ENCODE measurements around the gene TNK1. TPM values are rescaled to one million over a fixed set of nuclear protein-coding genes. Genes with fewer than 3 reads are reported as not detected.

Gene TNK1
- polyA plus RNA-seq, 1 of the 3 experiments (the other 2 are of a cell fraction): 0.64 TPM

DNA sequence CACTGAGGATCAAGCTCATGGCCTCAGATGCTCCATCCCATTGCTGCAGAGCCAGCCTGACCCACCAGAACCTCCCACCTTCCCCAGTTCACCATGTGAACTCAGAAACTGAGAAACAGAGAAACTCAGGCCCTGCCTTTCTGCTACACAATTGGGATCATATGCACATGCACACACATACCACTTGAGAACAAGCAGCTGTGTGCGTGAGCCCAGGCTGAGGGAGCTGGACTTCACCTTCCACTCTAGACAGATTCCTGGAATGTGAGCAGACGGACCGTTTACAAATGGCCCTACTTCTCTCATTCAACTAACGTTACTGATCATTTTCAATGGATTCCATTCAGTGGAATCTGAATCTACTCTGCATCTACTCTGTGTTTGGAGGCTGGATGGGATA, 42.8 kb downstream of the TNK1 start:
- no peak overlapping the region for H3K27ac ChIP-seq (ENCODE audit: low read depth in 2 of 2, low read length in 1 of 2)
- H3K4me1 ChIP-seq (ENCODE audit: control insufficient read depth in 1 of 2, insufficient read depth in 2 of 2, low read depth in 1 of 2, low read length in 1 of 2): no peaks in the 10 kb centered on the region; a peak in 1 of 4 replicates
- no peaks in the 10 kb centered on the region for H3K79me2 ChIP-seq (ENCODE audit: insufficient read depth)
- no peak overlapping the region for H3K9ac ChIP-seq
- 68% methylated on average over 4 of the region's 4 CpGs for WGBS (ENCODE audit: low lambda C conversion rate)
- H3K9me2 ChIP-seq: no peaks in the 10 kb centered on the region
- H3K27me3 ChIP-seq (ENCODE audit: insufficient read depth): no peaks in the 10 kb centered on the region
- H3K9me3 ChIP-seq: no peaks in the 10 kb centered on the region
- TF ChIP-seq, protein P1, sequence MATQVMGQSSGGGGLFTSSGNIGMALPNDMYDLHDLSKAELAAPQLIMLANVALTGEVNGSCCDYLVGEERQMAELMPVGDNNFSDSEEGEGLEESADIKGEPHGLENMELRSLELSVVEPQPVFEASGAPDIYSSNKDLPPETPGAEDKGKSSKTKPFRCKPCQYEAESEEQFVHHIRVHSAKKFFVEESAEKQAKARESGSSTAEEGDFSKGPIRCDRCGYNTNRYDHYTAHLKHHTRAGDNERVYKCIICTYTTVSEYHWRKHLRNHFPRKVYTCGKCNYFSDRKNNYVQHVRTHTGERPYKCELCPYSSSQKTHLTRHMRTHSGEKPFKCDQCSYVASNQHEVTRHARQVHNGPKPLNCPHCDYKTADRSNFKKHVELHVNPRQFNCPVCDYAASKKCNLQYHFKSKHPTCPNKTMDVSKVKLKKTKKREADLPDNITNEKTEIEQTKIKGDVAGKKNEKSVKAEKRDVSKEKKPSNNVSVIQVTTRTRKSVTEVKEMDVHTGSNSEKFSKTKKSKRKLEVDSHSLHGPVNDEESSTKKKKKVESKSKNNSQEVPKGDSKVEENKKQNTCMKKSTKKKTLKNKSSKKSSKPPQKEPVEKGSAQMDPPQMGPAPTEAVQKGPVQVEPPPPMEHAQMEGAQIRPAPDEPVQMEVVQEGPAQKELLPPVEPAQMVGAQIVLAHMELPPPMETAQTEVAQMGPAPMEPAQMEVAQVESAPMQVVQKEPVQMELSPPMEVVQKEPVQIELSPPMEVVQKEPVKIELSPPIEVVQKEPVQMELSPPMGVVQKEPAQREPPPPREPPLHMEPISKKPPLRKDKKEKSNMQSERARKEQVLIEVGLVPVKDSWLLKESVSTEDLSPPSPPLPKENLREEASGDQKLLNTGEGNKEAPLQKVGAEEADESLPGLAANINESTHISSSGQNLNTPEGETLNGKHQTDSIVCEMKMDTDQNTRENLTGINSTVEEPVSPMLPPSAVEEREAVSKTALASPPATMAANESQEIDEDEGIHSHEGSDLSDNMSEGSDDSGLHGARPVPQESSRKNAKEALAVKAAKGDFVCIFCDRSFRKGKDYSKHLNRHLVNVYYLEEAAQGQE (IDR thresholded peaks at IDR 0.05; ENCODE audit: low read depth, low read length): no peak
- no peak for TF ChIP-seq CHD2 (IDR thresholded peaks at IDR 0.05; ENCODE audit: low read length, partially characterized antibody)
- no peak for TF ChIP-seq RXRA (IDR thresholded peaks at IDR 0.05; ENCODE audit: borderline replicate concordance, low read depth)
- DNase-seq: no peak
- no peak overlapping the region for H3K4me2 ChIP-seq
- no peaks in the 10 kb centered on the region for H3K36me3 ChIP-seq (replicated peaks in 1 of 2; ENCODE audit: control insufficient read depth in 1 of 2, insufficient read depth in 2 of 2, low read length in 1 of 2)
- ChIA-PET POLR2A (no interaction called here), CTCF (no interaction called here)
- H4K20me1 ChIP-seq (ENCODE audit: insufficient read depth): no peaks in the 10 kb centered on the region
- H3K4me3 ChIP-seq (ENCODE audit: low read depth in 2 of 2, low read length in 1 of 2): no peak overlapping the region
- H2AFZ ChIP-seq (ENCODE audit: low read depth): no peak overlapping the region
- no peaks in the 10 kb centered on the region for H3F3A ChIP-seq (replicated peaks; ENCODE audit: insufficient read depth)

DNA sequence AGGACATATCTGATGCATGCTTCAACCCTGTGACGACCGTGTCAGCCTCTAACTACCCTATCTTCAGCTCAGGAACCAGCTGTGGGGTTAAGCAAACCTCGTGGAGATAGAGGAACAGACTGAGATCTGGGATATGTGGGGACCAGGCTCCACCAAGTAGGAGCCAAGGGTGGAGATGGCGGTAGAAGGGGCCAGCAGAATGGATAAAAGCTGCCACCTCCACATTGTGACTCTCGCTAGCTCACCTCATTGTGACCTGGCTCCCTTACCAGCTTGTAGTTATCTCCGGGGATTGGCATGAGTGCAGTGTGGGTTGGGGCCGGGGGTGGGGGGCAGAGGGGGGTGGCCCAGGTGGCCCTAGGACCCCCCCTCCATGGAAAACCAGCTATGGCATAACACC, 44.4 kb downstream of the TNK1 start, which contains the start of gene SPEM2:
TSS of gene SPEM2 (plus strand) at position 301 of the 400 bp plus-strand sequence. CDS start at position 374, 73 bp downstream.
- TF ChIP-seq NFIC (IDR thresholded peaks at IDR 0.05; ENCODE audit: borderline replicate concordance) (no peak), NRF1 (IDR thresholded peaks at IDR 0.05; ENCODE audit: low read depth, low read length) (no peak), YY1 (IDR thresholded peaks at IDR 0.05; ENCODE audit: low read depth) (no peak), RFX5 (IDR thresholded peaks at IDR 0.05; ENCODE audit: low read length) (no peak), POLR2AphosphoS5 (IDR thresholded peaks at IDR 0.05; ENCODE audit: low read depth, low read length) (no peak), FOXJ3 (CRISPR knock-in tag; IDR thresholded peaks at IDR 0.05) (no peak), JUND (IDR thresholded peaks at IDR 0.05) (no peak), CHD2 (IDR thresholded peaks at IDR 0.05; ENCODE audit: low read length, partially characterized antibody) (no peak)
- TF ChIP-seq, protein P2, sequence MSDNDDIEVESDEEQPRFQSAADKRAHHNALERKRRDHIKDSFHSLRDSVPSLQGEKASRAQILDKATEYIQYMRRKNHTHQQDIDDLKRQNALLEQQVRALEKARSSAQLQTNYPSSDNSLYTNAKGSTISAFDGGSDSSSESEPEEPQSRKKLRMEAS (IDR thresholded peaks at IDR 0.05; ENCODE audit: low read depth): no peak
- TF ChIP-seq, protein P3, sequence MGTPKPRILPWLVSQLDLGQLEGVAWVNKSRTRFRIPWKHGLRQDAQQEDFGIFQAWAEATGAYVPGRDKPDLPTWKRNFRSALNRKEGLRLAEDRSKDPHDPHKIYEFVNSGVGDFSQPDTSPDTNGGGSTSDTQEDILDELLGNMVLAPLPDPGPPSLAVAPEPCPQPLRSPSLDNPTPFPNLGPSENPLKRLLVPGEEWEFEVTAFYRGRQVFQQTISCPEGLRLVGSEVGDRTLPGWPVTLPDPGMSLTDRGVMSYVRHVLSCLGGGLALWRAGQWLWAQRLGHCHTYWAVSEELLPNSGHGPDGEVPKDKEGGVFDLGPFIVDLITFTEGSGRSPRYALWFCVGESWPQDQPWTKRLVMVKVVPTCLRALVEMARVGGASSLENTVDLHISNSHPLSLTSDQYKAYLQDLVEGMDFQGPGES (IDR thresholded peaks at IDR 0.05; ENCODE audit: low read depth, low read length): no peak
- TF ChIP-seq, protein P4, sequence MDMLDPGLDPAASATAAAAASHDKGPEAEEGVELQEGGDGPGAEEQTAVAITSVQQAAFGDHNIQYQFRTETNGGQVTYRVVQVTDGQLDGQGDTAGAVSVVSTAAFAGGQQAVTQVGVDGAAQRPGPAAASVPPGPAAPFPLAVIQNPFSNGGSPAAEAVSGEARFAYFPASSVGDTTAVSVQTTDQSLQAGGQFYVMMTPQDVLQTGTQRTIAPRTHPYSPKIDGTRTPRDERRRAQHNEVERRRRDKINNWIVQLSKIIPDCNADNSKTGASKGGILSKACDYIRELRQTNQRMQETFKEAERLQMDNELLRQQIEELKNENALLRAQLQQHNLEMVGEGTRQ (IDR thresholded peaks at IDR 0.05; ENCODE audit: borderline replicate concordance, low read depth, low read length): no peak
- TF ChIP-seq, protein P5, sequence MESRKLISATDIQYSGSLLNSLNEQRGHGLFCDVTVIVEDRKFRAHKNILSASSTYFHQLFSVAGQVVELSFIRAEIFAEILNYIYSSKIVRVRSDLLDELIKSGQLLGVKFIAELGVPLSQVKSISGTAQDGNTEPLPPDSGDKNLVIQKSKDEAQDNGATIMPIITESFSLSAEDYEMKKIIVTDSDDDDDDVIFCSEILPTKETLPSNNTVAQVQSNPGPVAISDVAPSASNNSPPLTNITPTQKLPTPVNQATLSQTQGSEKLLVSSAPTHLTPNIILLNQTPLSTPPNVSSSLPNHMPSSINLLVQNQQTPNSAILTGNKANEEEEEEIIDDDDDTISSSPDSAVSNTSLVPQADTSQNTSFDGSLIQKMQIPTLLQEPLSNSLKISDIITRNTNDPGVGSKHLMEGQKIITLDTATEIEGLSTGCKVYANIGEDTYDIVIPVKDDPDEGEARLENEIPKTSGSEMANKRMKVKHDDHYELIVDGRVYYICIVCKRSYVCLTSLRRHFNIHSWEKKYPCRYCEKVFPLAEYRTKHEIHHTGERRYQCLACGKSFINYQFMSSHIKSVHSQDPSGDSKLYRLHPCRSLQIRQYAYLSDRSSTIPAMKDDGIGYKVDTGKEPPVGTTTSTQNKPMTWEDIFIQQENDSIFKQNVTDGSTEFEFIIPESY (IDR thresholded peaks at IDR 0.05; ENCODE audit: borderline replicate concordance, low read depth): no peak
- TF ChIP-seq, protein P6, sequence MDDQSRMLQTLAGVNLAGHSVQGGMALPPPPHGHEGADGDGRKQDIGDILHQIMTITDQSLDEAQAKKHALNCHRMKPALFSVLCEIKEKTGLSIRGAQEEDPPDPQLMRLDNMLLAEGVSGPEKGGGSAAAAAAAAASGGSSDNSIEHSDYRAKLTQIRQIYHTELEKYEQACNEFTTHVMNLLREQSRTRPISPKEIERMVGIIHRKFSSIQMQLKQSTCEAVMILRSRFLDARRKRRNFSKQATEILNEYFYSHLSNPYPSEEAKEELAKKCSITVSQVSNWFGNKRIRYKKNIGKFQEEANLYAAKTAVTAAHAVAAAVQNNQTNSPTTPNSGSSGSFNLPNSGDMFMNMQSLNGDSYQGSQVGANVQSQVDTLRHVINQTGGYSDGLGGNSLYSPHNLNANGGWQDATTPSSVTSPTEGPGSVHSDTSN (IDR thresholded peaks at IDR 0.05): no peak
- TF ChIP-seq, protein P7, sequence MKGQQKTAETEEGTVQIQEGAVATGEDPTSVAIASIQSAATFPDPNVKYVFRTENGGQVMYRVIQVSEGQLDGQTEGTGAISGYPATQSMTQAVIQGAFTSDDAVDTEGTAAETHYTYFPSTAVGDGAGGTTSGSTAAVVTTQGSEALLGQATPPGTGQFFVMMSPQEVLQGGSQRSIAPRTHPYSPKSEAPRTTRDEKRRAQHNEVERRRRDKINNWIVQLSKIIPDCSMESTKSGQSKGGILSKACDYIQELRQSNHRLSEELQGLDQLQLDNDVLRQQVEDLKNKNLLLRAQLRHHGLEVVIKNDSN (IDR thresholded peaks at IDR 0.05; ENCODE audit: borderline replicate concordance, low read depth): no peak
- Histone ChIP-seq H3K27ac (ENCODE audit: low read depth in 2 of 2, low read length in 1 of 2) (no peak within 1 kb of the TSS), H4K20me1 (ENCODE audit: insufficient read depth) (no peaks in the 10 kb centered on the region), H3K9ac (no peak within 1 kb of the TSS), H3K4me2 (no peak within 1 kb of the TSS), H3K9me3 (no peaks in the 10 kb centered on the region), H3K4me1 (ENCODE audit: control insufficient read depth in 1 of 2, insufficient read depth in 2 of 2, low read depth in 1 of 2, low read length in 1 of 2) (no peaks in the 10 kb centered on the region; a peak in 1 of 4 replicates), H3F3A (replicated peaks; ENCODE audit: insufficient read depth) (no peaks in the 10 kb centered on the region), H3K4me3 (ENCODE audit: low read depth in 2 of 2, low read length in 1 of 2) (no peak within 1 kb of the TSS), H3K36me3 (replicated peaks in 1 of 2; ENCODE audit: control insufficient read depth in 1 of 2, insufficient read depth in 2 of 2, low read length in 1 of 2) (no peaks in the 10 kb centered on the region), H3K27me3 (ENCODE audit: insufficient read depth) (no peaks in the 10 kb centered on the region), H3K79me2 (ENCODE audit: insufficient read depth) (no peaks in the 10 kb centered on the region), H2AFZ (ENCODE audit: low read depth) (no peak within 1 kb of the TSS), H3K9me2 (no peaks in the 10 kb centered on the region)
- no peak for DNase-seq
- POLR2A ChIA-PET: interaction anchor here (0.8 kb wide), 1 partner anchor 21 kb away, joined by 3 read pairs; the partner anchor contains the start of gene TMEM256
- CTCF ChIA-PET: interaction anchor here (0.7 to 1.2 kb wide), 2 partner anchors 11 to 19 kb away, joined by 3 to 6 read pairs; partner anchors contain the start of genes CHRNB1 and TMEM102
- WGBS (ENCODE audit: low lambda C conversion rate): 57% methylated on average over 5 of the region's 7 CpGs
